Fibroblast of mammary gland (primary cell): ENCODE measurements around the gene ANGPT4.

Source experiments
- DNase-seq: peaks from one replicate; pipeline ENCODE4 v3.0.0-alpha.2; 2010; ENCODE audit warnings: low read depth
- H3K4me3 ChIP-seq: 2 replicates; pipeline ENCODE4 v1.5.1; 2011; ENCODE audit warnings: low read depth, mild to moderate bottlenecking, low read length, moderate library complexity; ENCODE audit not compliant: control insufficient read depth
- TF ChIP-seq, protein P1 (sequence below): conservative IDR thresholded peaks from 2 replicates; pipeline ENCODE4 v1.5.1; 2011; ENCODE audit warnings: low read depth, low read length, inconsistent platforms; ENCODE audit not compliant: control insufficient read depth, insufficient read depth

Gene ANGPT4

DNA sequence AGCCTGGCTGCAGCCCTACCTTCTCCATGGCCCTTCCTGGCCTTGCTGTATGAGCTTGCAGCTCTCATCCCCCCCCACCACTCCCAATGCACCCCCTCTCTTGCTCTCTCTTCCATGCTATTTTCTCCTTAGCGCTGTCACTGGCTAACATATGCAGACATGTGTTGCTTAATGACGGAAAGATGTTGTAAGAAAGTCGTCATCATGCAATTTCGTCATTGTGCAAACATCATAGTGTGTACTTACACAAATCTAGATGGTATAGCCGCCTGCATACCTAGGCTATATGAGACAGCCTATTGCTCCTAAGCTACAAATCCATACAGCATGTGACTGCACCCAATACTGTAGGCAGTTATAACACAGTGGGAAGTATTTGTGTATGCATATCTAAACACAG, 27.0 kb downstream of the ANGPT4 start:
- TF ChIP-seq, protein P1, sequence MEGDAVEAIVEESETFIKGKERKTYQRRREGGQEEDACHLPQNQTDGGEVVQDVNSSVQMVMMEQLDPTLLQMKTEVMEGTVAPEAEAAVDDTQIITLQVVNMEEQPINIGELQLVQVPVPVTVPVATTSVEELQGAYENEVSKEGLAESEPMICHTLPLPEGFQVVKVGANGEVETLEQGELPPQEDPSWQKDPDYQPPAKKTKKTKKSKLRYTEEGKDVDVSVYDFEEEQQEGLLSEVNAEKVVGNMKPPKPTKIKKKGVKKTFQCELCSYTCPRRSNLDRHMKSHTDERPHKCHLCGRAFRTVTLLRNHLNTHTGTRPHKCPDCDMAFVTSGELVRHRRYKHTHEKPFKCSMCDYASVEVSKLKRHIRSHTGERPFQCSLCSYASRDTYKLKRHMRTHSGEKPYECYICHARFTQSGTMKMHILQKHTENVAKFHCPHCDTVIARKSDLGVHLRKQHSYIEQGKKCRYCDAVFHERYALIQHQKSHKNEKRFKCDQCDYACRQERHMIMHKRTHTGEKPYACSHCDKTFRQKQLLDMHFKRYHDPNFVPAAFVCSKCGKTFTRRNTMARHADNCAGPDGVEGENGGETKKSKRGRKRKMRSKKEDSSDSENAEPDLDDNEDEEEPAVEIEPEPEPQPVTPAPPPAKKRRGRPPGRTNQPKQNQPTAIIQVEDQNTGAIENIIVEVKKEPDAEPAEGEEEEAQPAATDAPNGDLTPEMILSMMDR, result no peak

GRCh38 chr20:888057-888456, 28.1 kb downstream of the ANGPT4 start:
- H3K4me3 ChIP-seq, result no peak overlapping the region
- TF ChIP-seq, protein P1, result no peak
- no peak for DNase-seq

More for the DNA sequence above, 27.0 kb downstream of the ANGPT4 start:
- no peak overlapping the region for H3K4me3 ChIP-seq
- no peak for DNase-seq

- DNase-seq, result no peak
- TF ChIP-seq, protein P1, result no peak
- no peak overlapping the region for H3K4me3 ChIP-seq
Measured at GRCh38 chr20:887137-887536, 29.0 kb downstream of the ANGPT4 start.

DNA sequence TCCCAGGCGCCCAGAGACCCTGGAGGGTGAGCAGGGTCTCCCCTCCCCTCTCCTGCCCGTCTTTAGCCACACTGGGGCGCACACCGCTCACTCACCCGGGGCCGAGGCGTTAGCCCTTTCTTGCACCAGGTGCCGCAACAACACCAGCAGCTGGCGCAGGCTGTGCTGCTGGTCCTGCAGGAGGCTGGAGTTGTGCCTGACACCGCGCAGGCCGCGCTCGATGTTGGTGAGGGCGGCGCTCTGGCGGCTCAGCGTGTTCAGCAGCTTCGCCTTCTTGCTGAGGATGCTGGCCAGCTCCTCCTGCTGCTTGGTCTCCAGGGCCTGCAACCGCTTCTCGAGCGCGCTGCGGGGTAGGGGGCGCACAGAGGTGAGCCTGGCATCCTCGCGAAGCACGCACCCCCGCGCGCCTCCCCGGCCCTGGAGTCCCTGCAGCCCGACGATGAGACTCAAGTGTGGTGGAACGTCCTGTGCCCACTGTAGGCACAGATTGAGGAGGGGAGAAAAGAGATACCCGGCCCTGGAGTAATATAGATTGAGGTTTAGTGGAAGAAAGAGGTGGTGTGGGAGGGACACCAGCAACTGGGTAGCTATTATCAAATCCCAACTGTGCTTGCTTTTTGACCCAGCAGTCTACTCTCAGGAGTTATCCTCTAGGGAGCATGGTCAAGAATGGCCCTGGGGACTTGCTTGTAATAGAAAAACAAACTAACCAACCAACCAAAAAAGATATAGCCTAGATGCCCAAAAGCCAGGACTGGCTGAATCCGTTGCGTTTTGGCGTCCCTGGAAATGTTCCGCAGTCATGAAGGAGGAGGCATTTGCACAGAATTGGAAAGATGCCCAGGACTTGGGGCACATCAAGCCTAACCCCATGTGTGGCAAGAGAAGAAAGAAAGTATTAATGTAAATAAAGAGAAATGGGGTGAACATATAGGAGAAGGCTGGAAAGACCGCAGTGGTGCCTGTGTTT, 30.9 kb downstream of the ANGPT4 start:
- no peak overlapping the region for H3K4me3 ChIP-seq
- peak; percentile 9 for DNase-seq
- TF ChIP-seq, protein P1, result no peak

DNA sequence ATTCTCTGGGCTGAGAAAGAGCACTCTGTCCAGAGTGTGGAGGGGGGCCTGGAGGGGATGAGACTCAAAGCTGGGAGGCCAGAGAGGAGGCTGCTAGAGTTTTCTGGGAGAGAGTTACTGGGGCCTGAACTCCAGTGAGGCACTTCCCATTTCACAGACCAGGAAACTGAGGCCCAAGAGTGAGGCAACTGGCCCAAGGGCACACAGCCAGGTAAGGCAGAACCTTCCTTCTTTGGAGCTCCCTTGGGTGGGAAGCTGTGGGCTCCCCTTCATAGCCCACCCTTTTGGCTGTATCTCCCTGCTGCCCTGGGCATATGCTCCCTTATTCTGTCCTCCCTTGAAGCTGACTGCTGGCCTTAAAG, 34.4 kb downstream of the ANGPT4 start:
- TF ChIP-seq, protein P1, result no peak
- H3K4me3 ChIP-seq, result no peak overlapping the region
- no peak for DNase-seq

DNA sequence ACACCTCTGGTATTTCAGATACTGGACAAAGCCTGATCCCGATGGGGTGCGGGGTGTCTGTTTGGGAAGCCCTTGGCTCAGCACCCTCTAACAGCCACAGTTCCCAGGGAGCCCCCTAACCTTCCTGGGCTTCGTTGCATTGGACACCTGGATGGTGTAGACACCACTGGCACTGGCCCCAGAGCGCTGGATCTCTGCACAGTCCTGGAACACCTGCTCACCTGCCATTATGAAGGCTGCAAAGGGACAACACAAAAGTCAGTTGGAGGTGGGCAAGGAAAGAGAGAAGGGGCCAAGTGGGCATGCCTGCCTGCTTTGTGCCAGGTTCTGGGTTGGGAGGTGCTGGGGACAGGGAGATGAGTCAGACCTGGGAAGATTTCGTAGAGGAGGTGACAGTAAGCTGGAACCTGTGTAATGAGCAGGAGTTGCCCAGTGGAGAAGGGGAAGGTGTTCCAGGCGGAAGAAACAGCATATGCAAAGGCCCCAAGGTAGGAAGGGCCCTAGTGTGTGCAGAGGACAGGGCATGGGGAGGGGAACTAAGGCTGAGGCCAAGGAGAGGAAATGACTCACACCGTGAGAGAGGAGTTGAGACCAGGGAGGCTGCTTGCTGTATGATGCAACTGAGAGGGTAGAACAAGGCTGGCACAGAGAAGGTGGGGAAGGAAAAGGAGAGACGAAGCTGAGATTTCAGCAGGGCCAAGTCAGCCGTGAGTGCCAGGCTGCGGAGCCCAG, 34.9 kb downstream of the ANGPT4 start:
- DNase-seq, result peak; percentile 52
- no peak overlapping the region for H3K4me3 ChIP-seq
- TF ChIP-seq, protein P1, result no peak
